GM18511 (cell line): ENCODE data around the gene MEA1.

Source experiments
- ATAC-seq: cut with Tn5 transposase; IDR thresholded peaks from one replicate; pipeline ENCODE4 v1.9.1; 2021; ENCODE audit warnings: mild to moderate bottlenecking, moderate library complexity; ENCODE audit not compliant: unreplicated experiment

MEA1 gene

DNA sequence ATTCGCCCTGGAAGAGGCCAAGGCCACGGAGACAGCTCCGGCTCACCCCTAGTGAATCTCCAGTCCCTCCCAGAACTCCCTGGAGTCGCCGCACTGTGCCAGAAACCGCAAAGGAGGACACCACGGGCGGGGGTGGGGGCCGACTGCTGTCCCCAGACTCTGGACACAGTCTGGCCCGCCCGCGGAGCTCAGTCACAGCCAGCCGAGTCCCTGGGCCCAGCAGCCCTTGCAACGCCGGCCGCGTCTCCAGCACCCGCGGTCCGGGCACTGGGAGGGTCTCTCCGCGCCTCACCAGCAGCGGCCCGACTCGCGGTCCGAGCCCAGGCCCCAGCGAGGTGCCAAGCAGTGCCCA lies 35.3 kb downstream of the MEA1 start:
- ATAC-seq: no peak

DNA sequence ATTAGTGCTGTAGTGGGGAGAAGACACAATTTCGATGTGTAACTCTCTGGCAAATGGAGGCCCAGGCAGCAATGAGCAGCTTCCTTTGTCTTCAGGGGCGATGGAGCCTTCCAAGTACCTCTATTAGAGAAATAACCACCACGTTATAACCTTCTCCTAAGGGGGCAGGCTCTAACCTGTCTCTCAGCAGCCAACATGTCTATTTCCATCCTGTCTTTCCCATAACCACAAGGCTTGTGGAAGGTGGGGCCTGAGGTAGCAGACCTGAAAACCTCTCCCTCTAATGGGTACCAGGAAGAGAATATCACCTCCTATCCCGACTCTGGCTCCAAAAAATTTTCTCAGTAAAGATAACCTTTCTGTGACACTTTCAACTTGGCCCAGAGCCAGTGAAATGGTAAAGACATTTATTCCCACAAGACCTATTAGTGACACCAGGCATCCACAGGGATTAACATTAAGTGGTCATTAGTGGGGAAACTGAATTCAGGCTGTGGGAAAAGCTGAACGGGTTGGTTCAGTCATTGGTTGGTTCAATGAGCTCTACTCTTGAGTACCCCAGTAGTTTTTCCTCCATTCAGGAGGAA lies 38.7 kb downstream of the MEA1 start:
- no peak for ATAC-seq

DNA sequence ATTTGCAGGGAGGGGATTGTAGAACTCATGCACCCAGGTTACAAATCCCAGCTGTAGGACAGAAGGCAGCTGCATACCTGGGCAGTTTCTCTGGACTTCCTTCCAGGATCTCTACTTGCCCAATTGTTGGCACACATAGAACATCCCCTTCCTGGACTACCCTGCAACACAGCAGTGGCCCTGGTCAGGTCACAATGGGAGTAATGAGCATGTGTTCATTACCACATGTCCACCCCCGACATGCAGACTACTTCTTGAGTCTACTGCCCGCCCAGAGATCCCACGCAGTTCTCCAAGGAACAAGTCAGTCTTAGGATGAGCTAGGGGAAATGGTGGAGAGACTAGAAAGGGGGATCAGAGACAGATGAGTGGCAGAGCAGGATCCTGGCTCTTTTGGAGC lies 39.8 kb downstream of the MEA1 start:
- no peak for ATAC-seq

DNA sequence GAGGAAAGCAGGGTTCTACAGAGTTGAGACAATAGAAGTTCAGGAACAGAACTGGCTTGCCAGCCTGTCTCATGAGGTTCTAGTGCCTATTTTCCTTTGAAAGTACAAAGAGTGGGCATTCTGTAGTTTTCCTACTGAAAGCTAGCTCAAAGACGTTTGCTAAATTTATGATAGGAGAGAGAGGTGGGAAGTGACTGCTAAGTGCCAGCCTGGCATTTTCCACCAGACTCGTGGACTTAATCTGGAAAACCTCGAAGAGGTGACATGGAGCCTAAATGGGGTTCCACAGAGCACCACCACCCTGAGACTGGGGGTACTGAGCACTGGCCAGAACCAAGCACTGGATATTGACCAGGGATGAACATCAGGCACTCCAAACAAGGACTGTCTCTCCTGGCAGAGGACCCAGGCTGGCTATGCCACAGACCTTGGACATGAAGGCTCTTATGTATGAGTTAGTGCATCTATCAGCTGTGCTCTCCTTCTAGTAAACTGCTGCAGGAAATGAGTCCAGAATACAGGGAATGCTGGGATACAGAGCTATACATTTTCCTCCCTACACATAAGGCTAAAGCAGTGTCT lies 41.9 kb downstream of the MEA1 start:
- ATAC-seq: no peak

DNA sequence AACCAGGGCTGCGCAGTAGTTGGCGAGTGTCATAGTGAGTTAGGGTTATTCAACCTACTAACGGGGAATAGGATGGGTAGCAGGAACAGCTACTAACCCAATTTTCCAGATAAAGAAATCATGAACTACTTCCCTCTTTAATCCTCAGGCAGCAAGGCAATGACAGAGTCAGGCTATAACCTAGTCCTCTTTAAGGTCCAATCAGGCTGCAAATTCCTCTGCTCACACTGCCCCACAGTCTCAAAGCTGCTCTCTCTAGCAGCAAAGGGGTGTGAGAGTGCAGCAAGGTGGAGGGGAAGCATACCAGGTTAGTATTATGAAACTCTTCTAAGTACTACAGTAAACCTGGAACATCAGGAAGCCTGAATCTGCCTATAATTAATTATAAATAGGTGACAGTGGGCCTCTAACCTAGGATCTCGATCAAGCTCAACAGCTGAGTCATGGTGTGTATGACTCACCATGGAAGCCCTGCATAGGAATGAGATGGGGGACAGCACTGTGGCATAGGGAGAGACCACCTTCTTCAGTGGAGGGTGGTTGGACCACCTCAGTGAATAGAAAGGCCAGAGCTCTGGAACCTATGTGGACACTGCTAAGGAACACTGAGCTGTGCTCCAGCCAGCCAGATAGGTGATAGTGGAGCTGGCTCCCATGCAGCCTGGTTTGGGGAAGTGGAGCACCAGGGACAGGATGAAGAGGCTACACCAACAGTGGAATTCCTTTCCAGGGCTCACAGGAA lies 42.7 kb downstream of the MEA1 start:
- no peak for ATAC-seq

DNA sequence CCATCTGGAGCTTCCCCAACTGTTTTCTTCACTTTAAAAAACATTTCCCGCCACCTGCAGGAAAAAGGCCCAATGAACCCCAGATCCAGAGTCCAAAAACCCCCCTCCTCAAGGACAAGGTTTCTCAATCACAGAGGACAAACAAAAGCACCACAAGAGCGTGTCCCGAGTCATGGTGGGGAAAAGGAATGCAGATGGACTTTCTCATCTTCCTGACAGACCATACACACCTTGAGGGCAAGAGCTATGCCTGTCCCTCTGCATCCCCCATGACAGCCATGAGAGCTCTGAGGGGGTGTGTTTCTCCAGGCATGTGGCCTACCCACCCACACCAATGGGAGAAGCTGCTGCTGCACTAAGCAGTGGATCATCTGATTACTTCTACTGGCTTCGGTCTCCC lies 43.8 kb downstream of the MEA1 start:
- no peak for ATAC-seq

DNA sequence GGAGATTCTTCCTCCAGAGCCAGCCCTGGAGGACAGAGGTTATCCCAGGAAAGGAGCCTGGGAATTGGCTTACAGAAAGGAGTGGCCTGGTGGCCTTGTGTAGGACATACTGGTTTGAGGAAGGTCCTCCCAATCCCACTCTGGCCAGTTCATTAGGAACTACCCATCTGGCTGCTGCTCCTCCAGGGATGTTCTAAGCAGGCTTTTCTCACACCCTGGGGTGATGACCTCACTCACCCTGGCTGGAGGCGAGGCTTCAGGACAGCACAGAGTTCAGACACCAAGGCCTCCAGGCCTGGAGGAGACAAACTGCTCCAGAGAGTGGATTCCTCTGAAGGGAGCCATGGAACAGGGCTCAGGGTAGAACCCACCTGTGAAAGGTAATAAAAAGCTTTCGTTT lies 44.3 kb downstream of the MEA1 start:
- ATAC-seq: no peak

DNA sequence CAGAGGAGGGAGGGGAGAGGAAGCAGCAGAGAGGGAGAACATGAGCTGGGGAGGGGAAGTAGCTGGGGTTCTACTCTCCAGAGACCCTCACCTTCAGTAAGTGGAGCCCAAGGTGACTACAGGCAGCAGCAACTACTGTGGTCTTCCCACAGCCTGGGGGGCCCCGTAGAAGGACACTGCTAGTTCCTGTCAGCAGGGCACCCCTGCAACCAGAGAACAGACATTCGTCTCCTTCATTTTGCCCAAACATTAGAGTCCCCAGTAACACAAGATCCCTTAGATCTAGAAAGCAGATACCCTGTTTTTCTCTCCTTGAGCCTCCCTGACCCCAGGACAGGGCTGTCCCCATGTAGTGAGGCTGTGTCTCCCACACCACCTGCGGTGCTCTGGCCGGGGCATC lies 45.0 kb downstream of the MEA1 start:
- no peak for ATAC-seq

DNA sequence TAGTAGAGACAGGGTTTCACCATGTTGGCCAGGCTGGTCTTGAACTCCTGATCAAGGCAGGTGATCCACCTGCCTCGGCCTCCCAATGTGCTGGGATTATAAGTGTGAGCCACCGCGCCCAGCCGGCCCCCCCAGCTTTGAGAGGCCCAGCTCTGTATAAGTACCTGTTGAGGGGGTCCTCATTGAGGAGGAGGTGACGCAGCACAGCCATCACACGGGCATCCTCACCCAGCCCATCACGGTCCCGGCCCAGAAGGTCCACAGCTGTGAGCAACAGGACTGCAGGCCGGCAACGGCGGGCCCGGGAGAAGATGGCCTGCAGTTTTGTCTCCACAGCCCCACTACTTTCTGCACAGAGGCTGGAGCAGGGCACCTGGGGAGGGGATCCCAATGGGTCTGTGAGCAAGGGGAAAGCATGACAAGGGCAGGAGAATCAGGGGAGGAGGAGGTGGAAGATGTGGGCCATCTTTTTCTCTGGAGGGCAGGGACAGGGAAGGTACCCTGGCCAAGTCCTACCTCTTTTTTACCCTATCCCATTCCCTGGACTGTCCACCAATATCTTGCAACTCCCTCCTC lies 45.5 kb downstream of the MEA1 start:
- ATAC-seq: no peak

DNA sequence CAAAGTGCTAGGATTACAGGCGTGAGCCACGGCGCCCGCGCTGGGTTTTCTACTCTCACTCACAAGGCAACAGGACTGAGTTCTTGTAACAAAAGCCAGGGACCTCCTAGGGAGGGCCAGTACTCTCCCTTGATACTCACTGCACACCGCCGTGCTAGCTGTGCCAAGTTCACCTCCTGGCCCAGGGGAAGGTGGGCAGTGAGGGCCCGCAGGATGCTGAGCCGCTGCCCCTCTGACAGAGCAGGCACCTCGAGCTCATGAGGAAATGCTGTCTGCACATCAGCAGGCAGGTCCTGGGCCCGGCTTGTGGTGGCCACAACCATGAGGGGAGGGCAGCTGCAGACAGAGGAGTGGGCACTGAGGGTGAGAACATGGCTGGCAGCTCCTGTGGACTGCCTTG lies 46.5 kb downstream of the MEA1 start:
- no peak for ATAC-seq

DNA sequence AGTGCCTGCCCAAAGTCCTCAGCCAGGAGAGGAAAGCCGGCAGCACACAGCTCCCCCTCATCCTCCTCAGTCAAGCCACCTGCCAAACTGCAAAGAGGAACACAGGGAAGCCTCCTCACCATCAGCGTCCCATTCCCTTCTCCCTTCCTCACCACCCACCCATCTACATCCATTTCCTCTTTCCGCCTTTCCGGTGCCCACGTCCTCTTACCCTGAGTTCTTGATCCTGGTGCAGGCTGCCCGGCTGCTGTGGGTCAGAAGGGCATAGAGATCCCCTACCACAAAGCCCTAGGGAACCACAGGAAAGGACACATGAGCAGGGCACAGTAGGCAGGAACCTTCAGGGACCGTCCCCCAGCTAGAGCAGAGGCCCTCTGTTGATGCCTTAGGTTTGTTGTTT lies 47.2 kb downstream of the MEA1 start:
- ATAC-seq: no peak

DNA sequence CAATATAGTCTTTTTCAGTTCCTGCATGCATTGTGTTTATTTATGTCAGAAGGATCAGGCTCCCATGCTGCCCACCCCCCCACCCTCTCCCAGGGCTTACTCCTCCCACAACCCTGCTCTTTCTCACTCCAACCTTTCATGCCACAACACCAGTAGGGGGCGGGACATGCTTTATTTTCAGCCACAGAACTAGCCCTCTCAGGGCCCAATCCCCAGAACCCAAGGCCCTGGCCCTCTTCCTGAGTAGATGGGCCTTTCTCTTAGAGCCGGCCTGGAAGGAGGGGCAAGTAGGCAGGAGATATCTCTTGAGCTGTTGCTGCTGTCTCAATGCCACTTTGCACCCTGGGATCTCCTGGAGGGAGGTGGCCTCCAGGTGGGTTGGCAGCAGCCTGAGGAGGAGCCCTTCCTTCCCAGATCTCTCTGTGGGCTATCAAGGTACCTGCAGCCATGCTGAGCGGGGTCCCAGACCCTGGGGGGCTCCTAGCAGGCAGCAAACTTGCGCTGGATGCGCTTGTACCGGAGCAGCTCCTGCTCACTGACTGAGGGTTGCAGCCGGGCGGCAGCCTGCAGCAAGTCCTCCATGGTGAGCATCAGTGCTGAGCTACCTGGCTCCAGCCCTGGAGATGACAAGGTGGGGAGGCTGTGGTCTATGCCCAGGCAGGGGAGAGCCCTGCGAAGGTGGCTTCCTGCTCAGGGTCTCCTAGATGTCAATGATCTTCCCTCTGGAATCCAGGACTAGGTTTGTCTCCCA lies 49.7 kb downstream of the MEA1 start:
- ATAC-seq: no peak

DNA sequence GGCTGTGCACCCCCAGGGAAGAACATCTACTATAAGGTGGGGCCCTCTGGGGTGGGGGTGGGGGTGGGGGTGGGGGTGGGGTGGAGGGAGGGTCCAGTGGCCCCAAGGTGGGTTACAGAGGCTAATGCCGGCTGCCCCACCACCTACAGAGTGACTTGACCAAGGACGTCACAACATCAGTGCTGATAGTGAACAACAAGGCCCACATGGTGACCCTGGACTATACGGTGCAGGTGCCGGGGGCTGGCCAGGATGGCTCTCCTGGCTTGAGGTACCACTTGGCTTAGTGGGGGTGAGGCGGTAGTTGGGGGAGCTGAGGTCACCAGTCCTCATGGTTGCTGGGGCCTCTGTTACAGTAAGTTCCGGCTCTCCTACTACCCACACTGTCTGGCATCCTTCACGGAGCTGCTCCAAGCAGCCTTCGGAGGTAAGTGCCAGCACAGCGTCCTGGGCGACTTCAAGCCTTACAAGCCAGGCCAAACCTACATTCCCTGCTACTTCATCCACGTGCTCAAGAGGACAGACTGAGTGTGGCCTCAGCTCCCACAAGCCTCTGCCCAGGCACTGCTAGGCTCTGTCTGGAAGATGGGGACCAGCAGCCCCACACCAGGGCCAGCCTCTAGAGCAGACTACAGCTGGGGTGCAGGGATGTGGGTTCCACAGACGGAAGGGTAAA lies 50.4 kb downstream of the MEA1 start:
- ATAC-seq: no peak

DNA sequence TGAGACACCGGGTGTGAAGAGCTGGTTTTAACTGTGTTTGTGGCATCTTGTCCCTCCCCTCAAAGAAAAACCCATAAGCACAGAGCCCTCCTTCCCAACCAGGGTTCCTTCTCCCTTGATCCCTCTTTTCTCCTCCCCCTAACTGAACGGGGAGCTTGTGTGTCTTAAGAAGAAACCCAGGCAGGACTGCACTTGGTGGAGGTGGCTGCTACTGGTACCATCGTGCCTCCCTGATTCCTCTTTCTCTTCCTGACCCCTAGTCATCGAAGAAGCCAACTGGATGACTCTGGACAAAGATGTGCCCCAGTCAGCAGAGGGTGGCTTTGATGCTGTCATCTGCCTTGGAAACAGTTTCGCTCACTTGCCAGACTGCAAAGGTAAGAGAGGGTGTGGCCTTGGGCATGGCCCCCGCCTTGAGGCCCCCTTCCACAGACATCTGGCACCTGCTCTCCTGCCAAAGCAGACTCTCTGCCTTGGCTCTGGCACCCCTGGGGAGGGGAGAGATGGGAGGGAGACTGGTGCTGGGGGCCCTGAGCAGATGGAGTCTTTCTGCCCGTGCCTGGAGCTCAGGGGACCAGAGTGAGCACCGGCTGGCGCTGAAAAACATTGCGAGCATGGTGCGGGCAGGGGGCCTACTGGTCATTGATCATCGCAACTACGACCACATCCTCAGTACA lies 51.1 kb downstream of the MEA1 start:
- ATAC-seq: no peak

DNA sequence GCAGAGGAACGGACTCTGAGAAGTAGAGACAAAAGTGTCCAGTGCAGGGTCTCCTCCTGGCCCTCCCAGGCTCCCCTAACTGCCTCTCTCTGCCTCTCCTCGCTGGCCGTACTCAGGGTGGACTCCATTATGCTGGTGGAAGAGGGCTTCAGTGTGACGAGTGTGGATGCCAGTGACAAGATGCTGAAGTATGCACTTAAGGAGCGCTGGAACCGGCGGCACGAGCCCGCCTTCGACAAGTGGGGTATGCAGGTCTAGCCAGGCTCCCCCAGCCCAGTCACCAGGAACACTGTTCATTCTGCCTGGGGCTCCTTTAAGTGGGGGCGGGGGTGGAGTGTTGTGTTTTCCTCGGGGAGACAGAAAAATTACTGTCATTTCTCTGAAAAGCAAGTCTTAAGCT lies 51.6 kb downstream of the MEA1 start:
- ATAC-seq: no peak
